AG20443 (cell line): Measurements from ENCODE around the gene DVL2.
"Not testable (repeated sequence)": the region's sequence is repeated elsewhere in the genome, so short reads cannot be mapped to it uniquely, and the experiment has no call there.

Source experiments
- DNase-seq: peaks from one replicate; pipeline ENCODE4 v3.0.0; 2012; ENCODE audit warnings: low spot score, mixed read lengths

Gene DVL2

DNA sequence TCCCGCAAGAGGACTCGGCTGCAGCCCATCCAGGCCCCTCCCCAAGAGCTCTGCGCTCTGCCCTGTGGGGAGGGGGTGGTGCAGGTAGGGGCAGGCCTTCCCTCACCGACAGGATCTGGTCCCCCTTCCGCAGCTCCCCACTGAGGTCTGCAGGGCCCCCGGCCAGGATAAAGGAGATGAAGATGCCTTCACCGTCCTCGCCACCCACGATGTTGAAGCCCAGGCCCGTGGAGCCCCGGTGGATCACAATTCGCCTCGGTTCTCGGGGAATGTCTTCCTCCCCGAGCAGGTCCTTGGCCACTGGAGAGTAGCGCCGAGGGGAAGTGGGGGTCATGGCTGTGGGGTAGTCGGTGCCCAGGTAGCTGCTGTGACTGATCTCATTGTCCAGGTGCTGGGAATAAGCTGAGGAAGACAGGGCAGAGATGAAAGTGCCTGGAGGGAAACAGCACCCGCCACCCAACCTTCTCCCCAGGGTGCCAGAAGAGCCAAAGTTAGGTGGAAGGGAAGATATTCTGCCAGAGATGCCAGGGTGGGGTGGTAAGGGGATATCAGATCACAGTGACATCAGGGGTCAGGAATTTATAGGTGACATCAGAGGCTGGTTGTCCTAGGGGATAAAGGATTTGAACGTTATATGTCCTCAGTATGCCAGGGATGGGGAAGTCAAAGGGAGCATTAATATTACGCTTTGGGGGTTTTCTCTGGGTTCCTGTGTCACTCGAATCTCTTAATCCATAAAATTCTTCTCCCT, 37.5 kb downstream of the DVL2 start:
- no peak for DNase-seq

DNA sequence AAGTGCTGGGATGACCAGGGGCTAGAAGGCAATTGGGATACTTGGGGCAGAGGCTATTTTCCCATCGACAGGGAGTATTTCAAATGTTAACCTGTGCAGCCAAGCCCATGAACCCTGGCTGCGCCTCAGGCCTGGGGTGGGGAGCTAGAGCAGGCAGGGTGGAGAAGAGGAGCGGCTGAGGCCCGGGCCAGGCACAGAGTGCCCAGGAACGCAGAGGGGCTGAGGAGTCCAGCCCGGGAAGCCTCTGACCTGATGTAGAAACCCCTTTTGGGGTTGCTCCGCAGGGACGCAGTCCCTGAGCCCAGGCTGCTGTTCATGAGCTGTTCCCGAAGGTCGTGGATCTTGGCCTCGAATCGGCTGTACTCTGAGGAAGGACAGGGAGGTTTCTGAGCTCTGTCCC, 38.3 kb downstream of the DVL2 start:
- DNase-seq, result no peak

DNA sequence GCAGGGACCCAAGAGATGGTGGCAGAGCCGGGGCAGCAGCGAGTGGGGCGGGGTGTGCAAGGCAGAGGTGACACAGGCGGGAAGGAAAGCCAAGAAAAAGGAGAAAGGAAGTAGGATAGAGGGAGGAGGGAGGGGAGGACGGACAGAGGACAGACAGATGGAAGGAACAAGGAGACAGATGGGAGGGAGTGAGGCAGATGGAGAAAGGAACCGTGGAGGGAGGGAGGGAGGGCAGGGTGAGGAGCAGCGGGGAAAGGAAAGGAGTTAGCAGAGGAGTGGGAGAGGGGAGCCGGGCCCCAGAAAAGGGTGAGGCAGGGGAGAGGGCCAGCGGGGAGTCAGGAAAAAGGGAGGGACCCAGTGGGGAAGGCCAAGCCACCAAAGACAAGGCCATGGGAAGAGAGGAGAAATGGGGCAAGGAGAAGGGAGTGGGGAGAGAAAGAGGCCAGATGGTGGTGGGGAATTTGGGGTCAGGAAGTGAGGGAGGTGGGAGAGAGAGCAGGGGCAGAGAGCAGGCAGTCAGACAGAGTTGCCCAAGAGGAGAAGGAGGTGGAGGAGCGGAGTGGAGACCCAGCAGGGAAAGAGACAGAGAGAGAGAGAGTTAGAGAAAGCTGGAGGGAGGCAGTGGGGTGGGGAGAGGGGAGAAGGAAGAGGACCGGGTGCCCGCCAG, 41.9 kb downstream of the DVL2 start:
- DNase-seq, result no peak

GRCh38 chr17:7191571-7192270, 42.6 kb downstream of the DVL2 start:
- DNase-seq, result peak; percentile 76

DNA sequence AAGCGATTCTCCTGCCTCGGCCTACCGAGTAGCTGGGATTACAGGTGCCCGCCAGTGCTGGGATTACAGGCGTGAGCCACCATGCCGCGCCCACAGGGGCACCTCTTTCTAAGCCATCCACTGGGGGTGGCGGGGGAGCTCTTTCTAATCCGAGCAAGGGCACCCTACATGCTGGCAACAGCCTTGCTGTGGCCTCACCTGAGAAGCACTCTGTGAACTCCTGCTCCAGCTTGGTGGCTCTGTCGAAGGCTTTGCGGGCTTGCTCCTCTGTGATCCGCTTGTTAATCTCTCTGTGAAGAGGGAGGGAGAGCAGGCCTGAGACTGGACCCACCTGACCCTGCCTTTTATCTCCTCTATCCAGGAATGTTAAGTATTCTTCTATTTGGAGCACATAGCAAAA, 43.2 kb downstream of the DVL2 start:
- no peak for DNase-seq

- DNase-seq, result no peak
Observed at GRCh38 chr17:7190276-7190917, 43.9 kb downstream of the DVL2 start.

DNA sequence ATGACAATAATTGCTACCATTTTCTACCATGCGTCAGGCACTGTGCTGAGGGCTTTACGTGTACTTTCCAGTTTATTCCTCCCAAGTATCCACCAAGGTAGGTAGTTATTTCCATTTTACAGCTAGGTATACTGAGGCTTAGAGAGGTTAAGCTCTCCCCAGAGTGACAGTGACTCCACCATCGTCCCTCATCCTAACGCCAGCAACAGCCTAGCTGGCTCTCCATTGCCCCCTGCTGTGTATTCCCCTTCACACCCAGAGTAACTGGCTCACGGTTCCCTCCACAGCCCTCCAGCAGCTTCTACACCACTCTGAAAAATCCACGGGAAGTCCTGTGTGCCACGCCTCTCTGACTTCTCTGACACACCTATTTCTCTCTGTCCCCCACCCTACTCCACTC, 48.1 kb downstream of the DVL2 start:
- DNase-seq, result no peak

GRCh38 chr17:7184647-7185046, 49.7 kb downstream of the DVL2 start:
- no peak for DNase-seq

DNA sequence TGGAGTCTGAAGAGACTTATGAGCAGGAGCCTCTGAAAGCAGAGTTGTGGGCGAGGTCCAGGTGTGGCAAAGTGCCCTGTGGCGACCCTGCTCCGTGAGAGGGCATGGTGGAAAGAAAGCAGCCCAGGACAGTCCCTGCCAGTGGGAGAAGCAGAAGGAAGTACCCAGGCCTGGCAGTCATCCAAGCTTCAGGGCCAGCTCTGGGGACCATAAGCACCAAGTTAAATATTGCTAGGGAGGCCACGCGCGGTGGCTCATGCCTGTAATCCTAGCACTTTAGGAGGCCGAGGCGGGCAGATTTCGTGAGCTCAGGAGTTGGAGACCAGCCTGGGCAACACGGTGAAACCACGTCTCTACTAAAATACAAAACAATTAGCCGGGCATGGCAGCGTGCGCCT, 50.2 kb downstream of the DVL2 start:
- no peak for DNase-seq

DNA sequence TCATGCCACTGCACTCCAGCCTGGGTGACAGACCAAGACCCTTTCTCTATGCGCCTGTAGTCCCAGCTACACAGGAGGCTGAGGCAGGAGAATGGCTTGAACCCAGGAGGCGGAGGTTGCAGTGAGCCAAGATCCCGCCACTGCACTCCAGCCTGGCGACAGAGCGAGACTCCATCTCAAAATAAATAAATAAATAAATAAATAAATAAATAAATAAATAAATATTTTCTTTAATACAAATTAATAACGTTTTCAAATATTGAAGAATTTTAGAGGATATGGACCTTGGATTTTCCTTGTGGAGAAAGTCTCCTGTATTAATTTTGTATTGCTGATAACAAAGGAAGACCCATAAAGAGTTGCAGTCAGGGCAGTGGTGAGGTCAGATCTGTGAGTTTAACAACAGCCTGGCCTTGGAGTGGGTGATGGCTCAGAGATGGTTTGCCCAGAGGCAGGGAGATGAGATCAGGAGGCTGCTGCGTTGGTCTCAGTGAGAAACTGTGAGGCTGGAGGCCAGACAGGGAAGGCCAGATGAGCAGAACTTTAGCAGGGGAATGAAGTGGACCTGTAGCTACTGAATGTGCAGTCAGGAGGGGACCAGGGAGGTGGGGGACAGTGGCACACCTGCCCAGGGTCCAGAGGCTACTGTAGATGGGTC, 50.8 kb downstream of the DVL2 start:
- no peak for DNase-seq

DNA sequence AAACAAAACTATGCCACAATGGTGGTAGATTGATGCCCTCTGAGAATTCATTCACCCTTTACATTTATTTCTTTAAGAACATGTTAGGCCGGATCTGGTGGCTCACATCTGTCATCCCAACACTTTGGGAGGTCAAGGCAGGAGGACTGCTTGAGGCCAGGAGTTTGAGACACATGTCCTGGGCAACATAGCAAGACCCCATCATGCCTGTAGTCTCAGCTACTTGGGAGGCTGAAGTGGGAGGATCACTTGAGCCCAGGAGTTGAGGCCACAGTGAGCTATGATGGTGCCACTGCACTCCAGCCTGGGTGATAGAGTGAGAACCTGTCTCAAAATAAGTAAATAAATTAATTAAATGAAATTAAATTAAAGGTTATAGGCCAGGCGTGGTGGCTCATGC, 52.2 kb downstream of the DVL2 start:
- DNase-seq, result not testable (repeated sequence)

- no peak for DNase-seq
Observed at GRCh38 chr17:7179317-7180254, 54.7 kb downstream of the DVL2 start, which contains the start of gene ASGR1. Gene ASGR1, minus strand, starts transcription at chr17:7179370. Its CDS starts 807 bp downstream, at chr17:7178563.

GRCh38 chr17:7178973-7179316, 55.4 kb downstream of the DVL2 start:
- no peak for DNase-seq

DNA sequence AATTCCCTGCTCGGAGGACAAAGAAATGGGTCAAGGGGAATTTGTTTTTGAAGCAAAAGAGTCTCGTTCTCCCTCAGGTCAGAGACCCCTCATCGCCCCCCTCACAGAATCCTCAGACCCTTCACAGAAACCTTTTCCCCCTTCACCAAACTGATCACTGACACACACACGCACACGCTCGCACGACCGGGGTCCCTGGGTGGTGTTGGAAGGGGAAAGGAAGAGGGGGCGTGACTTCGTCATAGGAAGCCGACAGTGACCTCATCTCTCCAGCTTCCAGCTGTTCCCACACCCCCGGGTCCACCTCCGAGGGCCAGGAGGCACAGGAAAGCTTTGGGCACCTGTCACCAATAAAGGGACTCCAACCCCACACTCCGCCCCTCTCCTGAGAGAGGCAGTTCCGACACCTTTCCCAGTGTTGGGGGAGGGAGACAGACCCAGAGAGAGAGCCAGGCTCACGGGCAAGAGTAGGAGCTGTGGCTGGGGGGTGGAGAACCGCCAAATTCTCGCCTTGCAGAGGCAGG, 56.3 kb downstream of the DVL2 start:
- no peak for DNase-seq

DNA sequence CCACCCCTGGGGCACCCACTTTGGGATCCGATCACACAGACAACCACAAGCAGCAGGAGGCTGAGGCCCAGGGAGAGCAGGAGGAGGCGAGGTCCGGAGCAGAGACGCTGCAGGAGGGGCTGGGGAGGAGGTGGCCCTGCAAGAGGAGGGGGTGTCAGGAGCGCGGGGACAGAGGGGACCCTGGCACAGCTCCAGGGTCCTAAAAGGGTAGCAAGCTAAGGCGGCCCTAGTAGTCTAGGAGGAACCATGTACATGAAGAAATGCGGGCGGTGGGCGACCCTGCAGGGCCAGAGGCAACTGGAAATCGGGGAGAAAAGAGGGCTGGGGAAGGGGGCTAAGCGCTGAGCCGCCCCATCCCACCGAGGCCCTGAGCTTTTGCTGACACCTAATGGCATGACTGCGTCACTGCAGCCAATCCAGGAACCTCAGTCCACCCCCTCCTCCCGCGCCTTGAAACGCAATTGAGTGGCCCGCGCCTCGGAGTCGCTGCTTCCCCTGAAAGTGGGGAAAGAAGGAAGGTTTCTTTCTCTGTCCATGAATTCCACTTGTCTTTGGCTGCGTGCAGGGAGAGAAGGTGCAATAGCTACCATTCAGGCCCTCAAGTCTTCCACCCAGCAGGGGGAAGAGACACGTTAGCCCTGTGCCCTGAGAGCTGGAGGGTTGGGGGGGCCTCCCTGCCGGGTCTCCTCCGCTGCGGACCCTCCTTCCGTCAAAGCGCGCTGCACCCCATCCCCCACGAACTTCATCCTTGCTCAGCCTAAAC, 56.9 kb downstream of the DVL2 start:
- DNase-seq, result peak; percentile 92

DNA sequence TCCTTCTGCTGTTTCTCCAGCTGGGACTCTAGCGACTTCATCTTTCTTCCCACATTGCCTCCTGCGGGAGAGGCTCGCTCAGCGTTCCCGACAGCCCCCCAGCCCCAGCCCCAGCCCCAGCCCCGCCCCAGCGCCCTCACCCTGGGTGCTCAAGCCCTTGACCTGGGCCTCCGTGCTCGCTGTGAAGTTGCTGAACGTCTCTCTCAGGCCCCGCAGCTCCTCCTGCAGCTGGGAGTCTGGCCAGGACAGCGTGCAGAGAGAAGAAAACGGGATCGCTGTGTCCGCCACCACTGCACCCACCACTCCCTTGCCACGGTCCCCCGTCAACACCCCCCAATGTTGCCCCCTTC, 57.5 kb downstream of the DVL2 start:
- DNase-seq, result no peak

DNA sequence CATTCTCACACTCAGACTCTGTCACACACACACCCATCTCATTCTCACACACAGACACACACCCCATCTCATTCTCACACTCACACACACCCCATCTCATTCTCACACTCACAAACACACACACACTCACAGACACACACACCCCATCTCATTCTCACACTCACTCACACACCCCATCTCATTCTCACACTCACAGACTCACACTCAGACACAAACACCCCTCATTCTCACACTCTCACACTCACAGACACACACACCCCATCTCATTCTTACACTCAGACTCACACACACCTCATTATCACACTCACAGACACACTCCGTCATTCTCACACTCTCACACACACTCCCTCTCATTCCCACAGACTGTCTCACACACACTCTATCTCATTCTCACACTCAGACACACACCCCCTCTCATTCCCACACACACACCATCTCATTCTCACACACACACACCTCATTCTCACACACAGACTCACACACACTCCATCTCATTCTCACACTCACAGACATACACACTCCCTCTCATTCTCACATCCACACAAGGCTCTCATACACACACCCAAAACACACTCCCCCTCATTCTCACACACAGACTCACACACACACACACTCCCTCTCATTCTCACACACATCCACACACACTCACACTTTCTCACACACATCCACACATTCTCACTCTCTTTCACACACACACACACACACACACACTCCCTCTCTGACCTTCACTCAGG, 58.0 kb downstream of the DVL2 start:
- DNase-seq, result no peak
